Measurements from ENCODE around the gene SEC16A.

SEC16A gene

GRCh38 chr9:136465500-136466154 lies 17.2 kb downstream of the SEC16A start:
- no peak for FAIRE-seq

DNA sequence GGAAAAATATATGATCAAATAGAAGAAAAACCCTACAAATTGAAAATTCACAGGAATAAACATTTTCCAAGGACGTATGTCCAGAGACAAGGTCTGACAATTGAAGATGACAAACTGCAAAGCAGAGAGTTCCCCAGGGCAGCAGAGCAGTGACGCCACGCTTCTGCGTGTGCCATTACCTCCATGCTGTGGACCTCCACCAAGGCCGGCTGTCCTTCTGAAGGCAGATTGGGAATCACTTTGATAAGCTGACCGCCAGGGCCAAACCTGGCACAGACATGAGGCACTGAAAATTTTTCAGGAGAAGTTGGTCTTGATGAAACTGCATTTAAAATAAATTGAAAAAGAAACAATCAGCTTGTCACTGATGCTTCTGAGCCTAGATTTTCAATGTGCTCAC lies 18.6 kb downstream of the SEC16A start:
- FAIRE-seq, result no peak

DNA sequence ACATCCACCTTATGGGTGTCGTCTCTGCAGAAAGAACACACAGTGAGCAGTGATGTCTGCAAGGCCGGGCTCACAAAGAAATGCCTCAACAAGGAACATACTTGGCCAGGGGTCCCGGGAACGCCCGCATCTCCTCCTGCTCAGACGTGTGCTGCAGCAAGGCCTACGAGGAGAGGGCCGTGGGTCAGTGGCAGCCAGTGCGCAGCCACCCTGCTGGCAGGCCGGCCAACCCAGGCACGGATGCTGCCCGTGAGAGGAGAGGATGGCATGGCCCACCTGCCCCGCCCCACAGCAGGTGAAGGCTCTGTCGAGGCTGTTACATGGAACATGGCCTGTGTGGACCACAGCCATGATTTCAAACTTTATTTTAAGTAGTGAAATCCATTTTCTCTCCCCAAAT lies 19.3 kb downstream of the SEC16A start:
- no peak for FAIRE-seq

DNA sequence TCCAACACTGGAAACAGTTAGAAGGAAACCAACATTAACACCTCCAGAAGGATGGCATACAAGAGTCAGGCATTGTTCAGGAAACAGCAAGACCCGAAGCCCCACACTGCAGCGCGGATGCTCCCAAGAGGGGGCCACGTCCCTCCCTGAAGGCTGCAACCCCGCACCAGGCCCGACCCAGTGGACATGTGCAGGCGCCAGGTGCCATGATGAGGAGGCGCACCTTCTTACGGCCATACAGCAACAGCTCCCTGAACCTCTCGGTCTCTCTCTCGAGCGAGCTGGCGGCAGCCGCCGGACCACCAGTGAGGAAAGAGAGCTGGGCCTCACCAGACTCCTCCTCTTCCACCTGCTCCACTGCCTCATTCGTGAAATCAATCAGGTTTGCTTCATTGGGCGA lies 20.2 kb downstream of the SEC16A start:
- FAIRE-seq, result no peak

DNA sequence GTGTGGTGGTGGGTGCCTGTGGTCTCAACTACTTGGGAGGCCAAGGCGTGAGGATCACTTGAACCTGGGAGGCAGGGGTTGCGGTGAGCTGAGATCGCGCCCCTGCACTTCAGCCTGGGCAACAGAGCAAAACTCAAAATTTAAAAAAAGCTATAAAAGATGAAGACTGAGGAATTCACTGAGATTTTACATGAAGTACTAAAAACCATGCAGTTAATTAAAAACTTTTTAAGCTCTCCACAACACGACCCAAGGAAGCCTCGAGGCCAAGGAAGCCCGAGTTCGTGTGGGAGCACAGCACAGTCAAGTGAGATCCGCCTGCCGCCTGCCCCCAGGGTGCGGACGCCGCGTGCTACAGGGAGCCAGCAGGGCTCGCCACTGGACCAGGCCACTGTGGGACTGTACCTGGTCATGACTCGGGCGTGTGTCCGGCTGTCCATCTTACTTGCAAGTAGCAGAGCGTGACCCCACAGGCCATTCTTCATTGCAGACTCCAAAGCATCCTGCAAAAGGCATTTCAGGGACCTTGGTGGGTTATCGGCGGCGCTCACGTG lies 22.0 kb downstream of the SEC16A start:
- FAIRE-seq, result no peak

- no peak for FAIRE-seq
Measured at GRCh38 chr9:136459425-136459824, 23.4 kb downstream of the SEC16A start.

GRCh38 chr9:136457326-136457725 lies 25.5 kb downstream of the SEC16A start:
- FAIRE-seq, result no peak

GRCh38 chr9:136456258-136456657 lies 26.6 kb downstream of the SEC16A start:
- FAIRE-seq, result no peak

- FAIRE-seq, result no peak
Measured at GRCh38 chr9:136455043-136456002, 27.5 kb downstream of the SEC16A start.

GRCh38 chr9:136454026-136454796 lies 28.6 kb downstream of the SEC16A start:
- no peak for FAIRE-seq

GRCh38 chr9:136453326-136453725 lies 29.5 kb downstream of the SEC16A start:
- FAIRE-seq, result no peak

DNA sequence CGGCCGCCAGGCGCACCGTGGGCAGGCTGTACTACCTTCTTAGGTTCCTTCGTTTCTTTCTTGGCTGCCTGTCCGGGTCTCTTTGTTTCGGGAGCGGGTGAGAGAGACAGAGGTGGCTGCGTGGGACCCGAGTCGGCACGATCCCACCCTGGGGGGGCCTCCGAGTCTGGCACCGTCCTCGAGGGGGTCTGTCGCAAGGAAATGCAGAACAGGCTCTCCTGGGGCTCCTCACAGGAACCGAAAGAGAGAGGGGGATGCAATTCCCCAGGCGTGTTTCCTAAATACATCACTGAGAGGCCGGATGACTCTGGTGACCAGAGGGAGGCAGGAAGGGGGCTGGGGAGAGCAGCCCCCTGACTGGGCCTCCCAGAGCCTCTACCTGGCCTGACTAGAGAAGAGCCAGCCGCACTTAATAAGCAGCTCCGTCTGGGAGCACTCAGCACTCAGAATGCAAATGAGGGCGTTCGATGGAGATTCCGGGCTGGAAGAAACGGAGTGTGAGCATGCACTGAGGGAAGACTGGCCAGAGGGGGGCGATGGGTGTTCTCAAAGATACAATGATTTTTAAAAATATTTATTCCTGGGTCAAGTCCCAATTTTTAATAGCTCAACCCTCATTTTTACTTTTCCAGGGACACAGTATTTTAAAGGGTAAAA lies 31.5 kb downstream of the SEC16A start:
- FAIRE-seq, result no peak

- FAIRE-seq, result no peak
Measured at GRCh38 chr9:136448655-136449054, 34.2 kb downstream of the SEC16A start.

- FAIRE-seq, result no peak
Measured at GRCh38 chr9:136447173-136447778, 35.6 kb downstream of the SEC16A start.

GRCh38 chr9:136445799-136446198 lies 37.0 kb downstream of the SEC16A start:
- FAIRE-seq, result no peak

- no peak for FAIRE-seq
Measured at GRCh38 chr9:136444102-136444501, 38.7 kb downstream of the SEC16A start.

DNA sequence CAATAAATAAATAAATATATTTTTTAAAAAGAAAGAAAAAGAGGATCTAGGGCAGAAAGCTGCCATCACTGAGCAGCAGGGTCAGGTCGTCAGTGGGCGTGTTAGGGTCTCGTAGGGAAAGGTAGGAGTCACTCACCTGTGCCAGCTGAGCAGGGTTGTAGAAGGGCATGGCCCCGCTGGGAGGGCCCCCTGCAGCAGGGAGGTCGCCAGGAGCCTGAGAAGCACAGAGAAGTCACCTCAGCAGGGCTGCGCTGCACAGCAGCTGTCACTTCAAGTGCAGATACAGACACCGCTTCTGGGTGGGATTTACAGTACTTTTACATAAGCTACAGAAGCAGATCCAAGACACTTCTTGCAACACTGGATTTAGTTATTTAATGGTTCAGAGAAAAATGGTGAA lies 39.2 kb downstream of the SEC16A start:
- no peak for FAIRE-seq

DNA sequence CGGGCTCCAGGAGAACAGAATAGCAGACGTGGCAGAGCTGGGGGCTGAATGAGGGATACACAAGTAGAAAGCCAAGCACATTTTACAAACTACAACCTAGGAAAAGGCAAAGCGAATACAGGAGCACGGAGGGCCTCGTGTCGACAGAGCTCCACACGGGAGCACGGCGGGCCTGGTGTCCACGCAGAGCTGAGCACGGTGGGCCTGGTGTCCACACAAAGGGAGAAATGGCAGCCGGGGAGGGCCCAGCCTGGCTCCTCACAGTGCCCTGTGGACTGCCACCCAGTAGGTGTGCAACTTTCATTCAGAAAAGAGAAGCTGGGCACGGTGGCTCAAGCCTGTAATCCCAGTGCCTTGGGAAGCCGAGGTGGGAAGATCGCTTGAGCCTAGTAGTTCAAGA lies 39.8 kb downstream of the SEC16A start:
- no peak for FAIRE-seq

DNA sequence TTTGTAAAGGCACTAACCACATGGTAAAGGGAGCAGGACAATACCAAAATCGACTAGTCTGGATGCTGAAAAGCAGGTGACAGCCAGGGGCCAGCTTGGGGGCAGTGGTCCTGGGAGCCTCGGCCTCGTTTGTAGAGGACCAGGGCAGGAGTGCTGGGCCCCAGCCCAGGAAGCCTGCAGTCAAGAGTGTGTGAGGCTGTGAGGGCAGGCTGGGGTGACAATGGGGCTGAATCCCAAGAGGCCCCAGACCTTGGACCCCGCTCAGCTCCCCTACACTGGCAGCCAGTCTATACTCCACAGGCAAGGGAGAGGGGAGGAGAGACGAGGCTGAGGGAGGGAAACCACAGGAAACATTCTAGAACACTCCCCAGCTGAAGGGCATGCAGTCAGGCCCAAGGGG lies 40.6 kb downstream of the SEC16A start:
- no peak for FAIRE-seq

GRCh38 chr9:136441681-136442245 lies 41.1 kb downstream of the SEC16A start:
- no peak for FAIRE-seq

- no peak for FAIRE-seq
Measured at GRCh38 chr9:136441191-136441680, 41.6 kb downstream of the SEC16A start.
